PC-9 (cell line): ENCODE results near the gene AGAP1. TPM values are rescaled to one million over a fixed set of nuclear protein-coding genes. Genes with fewer than 3 reads are reported as not detected.

Experiments
- BruUV-seq: library from RNA; stranded (reverse); fragments of 400-500 nt; replicated peaks from 2 replicates; lab custom pipeline; 2021; lab: Mats Ljungman, UMichigan
- CTCF ChIA-PET: fragments of 300-600 bp; sonication (Branson Sonifier 250); formaldehyde crosslinking; loops from one replicate; lab custom pipeline; 2022; ENCODE audit warnings: antibody characterized with exemption; lab: Charles Lee
- POLR2A ChIA-PET: fragments of 300-600 bp; sonication (Branson Sonifier 250); formaldehyde crosslinking; loops from one replicate; lab custom pipeline; 2022; ENCODE audit warnings: antibody characterized with exemption; ENCODE audit not compliant: unreplicated experiment; lab: Charles Lee
- DNase-seq, 2 experiments: peaks; one replicate each; pipeline versions ENCODE4 v3.0.0 to v3.0.0-alpha.2; 2015 to 2022; ENCODE audit warnings: mixed read lengths in 1 of 2
- H2AFZ ChIP-seq: fragments of 200-600 bp; sonication (generic); 2 replicates; pipeline ENCODE4 v1.8.1; 2017; ENCODE audit warnings: antibody characterized with exemption
- H3F3A ChIP-seq: fragments of 200-600 bp; sonication (generic); 2 replicates; pipeline ENCODE4 v1.8.1; 2017; ENCODE audit warnings: antibody characterized with exemption, mild to moderate bottlenecking, low read depth; ENCODE audit not compliant: insufficient read depth
- H3K27ac ChIP-seq: fragments of 200-600 bp; sonication (generic); 2 replicates; pipeline ENCODE4 v1.6.1; 2016; ENCODE audit warnings: mixed run types
- H3K27me3 ChIP-seq: fragments of 200-600 bp; sonication (generic); 2 replicates; pipeline ENCODE4 v1.6.1; 2016; ENCODE audit warnings: low read depth, mixed run types; ENCODE audit not compliant: insufficient read depth
- H3K36me3 ChIP-seq: fragments of 200-600 bp; sonication (generic); 2 replicates; pipeline ENCODE4 v1.6.1; 2016; ENCODE audit warnings: low read depth, mixed run types
- H3K4me1 ChIP-seq: fragments of 200-600 bp; sonication (generic); replicated peaks from 2 replicates; pipeline ENCODE4 v1.6.1; 2016; ENCODE audit warnings: mixed run types; ENCODE audit not compliant: insufficient read depth
- H3K4me2 ChIP-seq: fragments of 200-600 bp; sonication (generic); 2 replicates; pipeline ENCODE4 v1.6.1; 2017; ENCODE audit warnings: mixed run types
- H3K4me3 ChIP-seq: fragments of 200-600 bp; sonication (generic); 2 replicates; pipeline ENCODE4 v1.6.1; 2016; ENCODE audit warnings: mixed run types
- H3K79me2 ChIP-seq: fragments of 200-600 bp; sonication (generic); 2 replicates; pipeline ENCODE4 v1.6.1; 2017; ENCODE audit warnings: low read depth, mixed run types
- H3K9me2 ChIP-seq: fragments of 200-600 bp; sonication (generic); 2 replicates; pipeline ENCODE4 v1.8.1; 2017; ENCODE audit warnings: mild to moderate bottlenecking; ENCODE audit not compliant: insufficient read depth
- H3K9me3 ChIP-seq: fragments of 200-600 bp; sonication (generic); 2 replicates; pipeline ENCODE4 v1.8.1; 2016; ENCODE audit warnings: low read depth; ENCODE audit not compliant: insufficient read depth
- H4K20me1 ChIP-seq: fragments of 200-600 bp; sonication (generic); 2 replicates; pipeline ENCODE4 v1.8.1; 2017; ENCODE audit not compliant: insufficient read depth
- EZH2 ChIP-seq: fragments of 200-600 bp; sonication (generic); IDR thresholded peaks from 2 replicates; pipeline ENCODE4 v1.8.0; 2017; ENCODE audit warnings: antibody characterized with exemption, low read depth
- intact Hi-C: fragments of 100-400 bp; cut with micrococcal nuclease; formaldehyde crosslinking; loops from one replicate; pipeline ENCODE4 v1.10.0; 2022; ENCODE audit not compliant: unreplicated experiment
- total RNA-seq: library from RNA; stranded (reverse); gene quantifications from 2 replicates; pipeline ENCODE4 v1.2.3, GENCODE V29; 2021
- TF ChIP-seq, protein P1 (sequence below): fragments of 200-600 bp; sonication (generic); conservative IDR thresholded peaks from 2 replicates; pipeline ENCODE4 v1.6.1; 2017; ENCODE audit warnings: mixed run types, antibody characterized with exemption, mild to moderate bottlenecking, moderate library complexity

AGAP1 gene
- total RNA-seq, 1 experiment from 2014 or later = 91.4 TPM

DNA sequence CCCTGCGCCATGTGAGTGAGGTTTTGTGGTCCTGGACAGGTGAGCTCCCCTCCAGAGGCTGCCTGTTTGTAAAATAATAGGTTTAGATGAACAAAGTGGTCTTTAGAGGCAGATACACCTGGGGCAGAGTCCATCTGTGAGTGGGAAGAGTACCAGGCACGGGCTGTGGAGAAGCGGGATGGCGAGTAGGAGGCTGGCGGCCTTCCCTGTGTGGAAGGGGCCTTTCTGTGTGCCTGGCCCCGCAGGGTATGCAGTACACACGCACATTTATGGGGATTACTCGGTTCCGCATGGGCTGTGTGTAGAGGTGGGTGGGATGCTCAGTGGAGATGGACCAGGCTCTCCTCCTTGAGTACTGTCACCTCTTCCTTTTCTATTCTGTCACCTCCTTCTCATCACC, 64.1 kb downstream of the AGAP1 start:
- no peak overlapping the region for H3K4me2 ChIP-seq
- no peaks in the 10 kb centered on the region for H3K27me3 ChIP-seq
- peaks cover 81% of the 10 kb centered on the region for H4K20me1 ChIP-seq
- ChIA-PET CTCF (no interaction called here), POLR2A (no interaction called here)
- H3K79me2 ChIP-seq = peaks cover 100% of the 10 kb centered on the region
- H3F3A ChIP-seq = peaks cover 13% of the 10 kb centered on the region
- peaks cover 28% of the 10 kb centered on the region for H3K4me1 ChIP-seq
- no peak overlapping the region for H2AFZ ChIP-seq
- intact Hi-C loops = no loop called here
- DNase-seq = no peak
- H3K4me3 ChIP-seq = no peak overlapping the region
- no peaks in the 10 kb centered on the region for H3K9me3 ChIP-seq
- TF ChIP-seq, protein P1, sequence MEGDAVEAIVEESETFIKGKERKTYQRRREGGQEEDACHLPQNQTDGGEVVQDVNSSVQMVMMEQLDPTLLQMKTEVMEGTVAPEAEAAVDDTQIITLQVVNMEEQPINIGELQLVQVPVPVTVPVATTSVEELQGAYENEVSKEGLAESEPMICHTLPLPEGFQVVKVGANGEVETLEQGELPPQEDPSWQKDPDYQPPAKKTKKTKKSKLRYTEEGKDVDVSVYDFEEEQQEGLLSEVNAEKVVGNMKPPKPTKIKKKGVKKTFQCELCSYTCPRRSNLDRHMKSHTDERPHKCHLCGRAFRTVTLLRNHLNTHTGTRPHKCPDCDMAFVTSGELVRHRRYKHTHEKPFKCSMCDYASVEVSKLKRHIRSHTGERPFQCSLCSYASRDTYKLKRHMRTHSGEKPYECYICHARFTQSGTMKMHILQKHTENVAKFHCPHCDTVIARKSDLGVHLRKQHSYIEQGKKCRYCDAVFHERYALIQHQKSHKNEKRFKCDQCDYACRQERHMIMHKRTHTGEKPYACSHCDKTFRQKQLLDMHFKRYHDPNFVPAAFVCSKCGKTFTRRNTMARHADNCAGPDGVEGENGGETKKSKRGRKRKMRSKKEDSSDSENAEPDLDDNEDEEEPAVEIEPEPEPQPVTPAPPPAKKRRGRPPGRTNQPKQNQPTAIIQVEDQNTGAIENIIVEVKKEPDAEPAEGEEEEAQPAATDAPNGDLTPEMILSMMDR = no peak
- no peak overlapping the region for H3K27ac ChIP-seq
- H3K36me3 ChIP-seq = no peaks in the 10 kb centered on the region
- BruUV-seq = no TSS peak
- no peaks in the 10 kb centered on the region for H3K9me2 ChIP-seq

DNA sequence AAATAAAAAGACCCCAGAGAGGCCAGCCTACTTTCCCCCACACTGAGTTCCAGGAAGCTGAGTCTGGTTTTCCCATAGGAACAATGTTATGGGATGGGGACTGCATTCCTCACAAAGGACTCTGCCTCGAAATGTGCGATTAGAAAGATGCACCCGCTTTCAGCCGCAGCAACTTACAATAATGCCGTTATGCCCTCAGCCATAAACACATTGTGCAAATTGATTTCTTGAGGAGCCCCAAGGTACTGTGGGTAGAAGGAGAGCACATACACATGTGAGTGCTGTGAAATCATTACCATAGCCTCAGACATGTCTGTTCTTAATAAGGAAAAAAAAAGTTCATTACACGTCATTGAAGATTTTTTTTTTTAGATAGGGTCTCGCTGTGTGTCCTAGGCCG, 64.7 kb downstream of the AGAP1 start:
- TF ChIP-seq, protein P1 = no peak
- TF ChIP-seq EZH2 = no peak
- ChIA-PET POLR2A (no interaction called here), CTCF (no interaction called here)
- intact Hi-C loops = no loop called here
- no peak overlapping the region for H3K4me2 ChIP-seq
- H3K4me3 ChIP-seq = no peak overlapping the region
- H3K79me2 ChIP-seq = peaks cover 100% of the 10 kb centered on the region
- H3K4me1 ChIP-seq = peaks cover 21% of the 10 kb centered on the region
- no peaks in the 10 kb centered on the region for H3K9me3 ChIP-seq
- no peaks in the 10 kb centered on the region for H3K36me3 ChIP-seq
- no TSS peak for BruUV-seq
- DNase-seq = no peak
- H2AFZ ChIP-seq = no peak overlapping the region
- no peak overlapping the region for H3K27ac ChIP-seq
- no peaks in the 10 kb centered on the region for H3K27me3 ChIP-seq
- peaks cover 86% of the 10 kb centered on the region for H4K20me1 ChIP-seq
- peaks cover 7% of the 10 kb centered on the region; the same call in 1 of the 2 replicates for H3F3A ChIP-seq
- H3K9me2 ChIP-seq = no peaks in the 10 kb centered on the region

DNA sequence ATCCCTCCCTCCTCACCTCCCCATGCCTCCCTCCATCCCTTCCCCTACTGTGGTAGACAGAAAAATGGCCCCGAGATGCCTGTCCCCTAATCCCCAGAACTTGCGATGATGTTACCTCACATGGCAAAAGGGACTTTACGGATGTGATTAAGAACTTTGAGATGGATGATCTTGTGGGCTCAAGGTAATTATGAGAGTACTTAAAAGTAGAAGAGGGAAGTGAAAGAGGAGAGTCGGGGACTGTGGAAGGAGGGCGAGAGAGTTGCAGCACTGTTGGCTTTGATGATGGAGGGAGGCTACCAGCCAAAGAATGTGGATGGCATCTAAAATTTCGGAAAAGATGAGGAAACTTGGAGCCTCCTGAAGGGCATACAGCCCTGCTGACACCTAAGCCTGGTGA, 66.5 kb downstream of the AGAP1 start:
- H2AFZ ChIP-seq = no peak overlapping the region
- no peak overlapping the region for H3K4me2 ChIP-seq
- no peaks in the 10 kb centered on the region for H3F3A ChIP-seq
- no peak for DNase-seq
- peaks cover 78% of the 10 kb centered on the region for H4K20me1 ChIP-seq
- no peaks in the 10 kb centered on the region for H3K9me3 ChIP-seq
- no TSS peak for BruUV-seq
- H3K36me3 ChIP-seq = no peaks in the 10 kb centered on the region
- no peak overlapping the region for H3K27ac ChIP-seq
- peaks cover 7% of the 10 kb centered on the region; the same call in 1 of the 2 replicates for H3K4me1 ChIP-seq
- H3K4me3 ChIP-seq = no peak overlapping the region
- no peaks in the 10 kb centered on the region for H3K27me3 ChIP-seq
- ChIA-PET CTCF (no interaction called here), POLR2A (no interaction called here)
- peaks cover 100% of the 10 kb centered on the region for H3K79me2 ChIP-seq
- TF ChIP-seq, protein P1 = no peak
- TF ChIP-seq EZH2 = no peak
- intact Hi-C loops = no loop called here
- no peaks in the 10 kb centered on the region for H3K9me2 ChIP-seq
